Fibroblast of lung (primary cell): ENCODE measurements around the gene AMOT. TPM values are rescaled to one million over a fixed set of nuclear protein-coding genes. Genes with fewer than 3 reads are reported as not detected.

Source experiments
- DNase-seq, 2 donors: peaks; one replicate each; pipeline versions ENCODE4 v3.0.0 to v3.0.0-alpha.2; 2010; ENCODE audit warnings: low read depth in 2 of 2
- H2AFZ ChIP-seq: 2 replicates; pipeline ENCODE4 v1.5.1; 2012; ENCODE audit warnings: low read length, control low read depth, inconsistent platforms
- H3K27ac ChIP-seq: 2 replicates; pipeline ENCODE4 v1.5.1; 2011; ENCODE audit warnings: low read length, control low read depth; ENCODE audit not compliant: insufficient read depth
- H3K27me3 ChIP-seq: 2 replicates; pipeline ENCODE4 v1.5.1; 2011; ENCODE audit warnings: mild to moderate bottlenecking, low read length; ENCODE audit not compliant: control insufficient read depth, insufficient read depth
- H3K36me3 ChIP-seq: 2 replicates; pipeline ENCODE4 v1.5.1; 2011; ENCODE audit warnings: low read length; ENCODE audit not compliant: control insufficient read depth, insufficient read depth
- H3K4me1 ChIP-seq: 2 replicates; pipeline ENCODE4 v1.5.1; 2011; ENCODE audit warnings: low read length; ENCODE audit not compliant: control insufficient read depth, insufficient read depth; ENCODE audit errors: extremely low read depth
- H3K4me2 ChIP-seq: 2 replicates; pipeline ENCODE4 v1.5.1; 2011; ENCODE audit warnings: low read length, control low read depth; ENCODE audit not compliant: insufficient read depth; ENCODE audit errors: extremely low read depth
- H3K4me3 ChIP-seq, 4 experiments: fragments of 200-600 bp in 1 of 4; sonication (generic) in 1 of 4; replicated peaks in 1 of 4; 2 replicates each; pipeline ENCODE4 v1.5.1; 2011 to 2016; ENCODE audit warnings: low read length in 4 of 4, low read depth in 3 of 4, mild to moderate bottlenecking in 3 of 4, control low read depth in 2 of 4, inconsistent platforms in 1 of 4, mixed read lengths in 1 of 4; ENCODE audit not compliant: insufficient read depth in 1 of 4; ENCODE audit errors: control extremely low read depth in 1 of 4
- H3K79me2 ChIP-seq: 2 replicates; pipeline ENCODE4 v1.5.1; 2012; ENCODE audit warnings: mild to moderate bottlenecking, low read length, inconsistent platforms; ENCODE audit not compliant: control insufficient read depth, insufficient read depth
- H3K9ac ChIP-seq: 2 replicates; pipeline ENCODE4 v1.5.1; 2011; ENCODE audit warnings: mild to moderate bottlenecking, low read length, control low read depth; ENCODE audit not compliant: insufficient read depth
- H3K9me3 ChIP-seq: 2 replicates; pipeline ENCODE4 v1.5.1; 2012; ENCODE audit warnings: low read depth, low read length; ENCODE audit not compliant: control insufficient read depth, insufficient read depth
- H4K20me1 ChIP-seq: 2 replicates; pipeline ENCODE4 v1.5.1; 2011; ENCODE audit warnings: low read length; ENCODE audit not compliant: control insufficient read depth, insufficient read depth; ENCODE audit errors: extremely low read depth
- CTCF ChIP-seq, 2 donors: IDR thresholded peaks in 1 of 2; conservative IDR thresholded peaks in 1 of 2; 1 replicate in 1 of 2; 2 replicates in 1 of 2; pipeline ENCODE4 v1.5.1; 2011 to 2012; ENCODE audit warnings: low read length in 2 of 2, control low read depth in 1 of 2, inconsistent platforms in 1 of 2, low read depth in 1 of 2, mild to moderate bottlenecking in 1 of 2
- EZH2 ChIP-seq: IDR thresholded peaks from 2 replicates; pipeline ENCODE4 v1.5.1; 2012; ENCODE audit warnings: low read length, control low read depth, mild to moderate bottlenecking; ENCODE audit errors: missing control alignments
- polyA plus RNA-seq, 2 donors: library from polyadenylated mRNA; depleted of rRNA in 1 of 2; stranded (reverse) in 1 of 2; unstranded in 1 of 2; fragments of >200 nt; gene quantifications; 2 replicates each; pipeline ENCODE4 v1.2.1, GENCODE V29; 2011 to 2012; ENCODE audit warnings: missing spikeins in 1 of 2
- total RNA-seq: library from RNA; depleted of rRNA; stranded (reverse); fragments of >200 nt; gene quantifications from 2 replicates; pipeline ENCODE4 v1.2.1, GENCODE V29; 2014

AMOT gene
- total and polyA plus RNA-seq, 2 donors (not counting 1 experiment from before 2014, with no cell fraction given), result 6.8 to 7.5 TPM

- TF ChIP-seq EZH2 (no peak), CTCF (conservative IDR thresholded peaks at IDR 0.05 in 1 of 2, IDR thresholded peaks at IDR 0.05 in 1 of 2; ENCODE audit: low read depth in 1 of 2, low read length in 2 of 2) (no peak)
- no peak overlapping the region for H3K4me3 ChIP-seq
Observed at GRCh38 chrX:112786076-112786475, 54.6 kb downstream of the AMOT start.

GRCh38 chrX:112785344-112785743 lies 55.3 kb downstream of the AMOT start:
- Histone ChIP-seq H3K36me3 (no peaks in the 10 kb centered on the region), H3K9ac (no peak overlapping the region), H4K20me1 (no peaks in the 10 kb centered on the region), H3K4me3 (no peak overlapping the region), H3K4me2 (no peak overlapping the region), H2AFZ (no peak overlapping the region), H3K79me2 (no peaks in the 10 kb centered on the region), H3K27me3 (no peaks in the 10 kb centered on the region), H3K4me1 (no peaks in the 10 kb centered on the region), H3K27ac (no peak overlapping the region), H3K9me3 (no peaks in the 10 kb centered on the region)
- no peak for DNase-seq
- TF ChIP-seq CTCF (conservative IDR thresholded peaks at IDR 0.05 in 1 of 2, IDR thresholded peaks at IDR 0.05 in 1 of 2; ENCODE audit: low read depth in 1 of 2, low read length in 2 of 2) (no peak), EZH2 (no peak)

More at GRCh38 chrX:112786076-112786475, 54.6 kb downstream of the AMOT start:
- Histone ChIP-seq H3K79me2 (no peaks in the 10 kb centered on the region), H3K9ac (no peak overlapping the region), H3K9me3 (no peaks in the 10 kb centered on the region), H2AFZ (no peak overlapping the region), H3K27me3 (no peaks in the 10 kb centered on the region), H3K27ac (no peak overlapping the region), H4K20me1 (no peaks in the 10 kb centered on the region), H3K4me2 (no peak overlapping the region), H3K36me3 (no peaks in the 10 kb centered on the region), H3K4me1 (no peaks in the 10 kb centered on the region)
- DNase-seq, result no peak

GRCh38 chrX:112784692-112785091 lies 55.9 kb downstream of the AMOT start:
- Histone ChIP-seq H3K79me2 (no peaks in the 10 kb centered on the region), H3K4me1 (no peaks in the 10 kb centered on the region), H4K20me1 (no peaks in the 10 kb centered on the region), H3K9me3 (no peaks in the 10 kb centered on the region), H3K9ac (no peak overlapping the region), H3K36me3 (no peaks in the 10 kb centered on the region), H3K27me3 (no peaks in the 10 kb centered on the region), H3K4me3 (no peak overlapping the region), H3K4me2 (no peak overlapping the region), H2AFZ (no peak overlapping the region), H3K27ac (no peak overlapping the region)
- no peak for TF ChIP-seq EZH2
- no peak for TF ChIP-seq CTCF (conservative IDR thresholded peaks at IDR 0.05 in 1 of 2, IDR thresholded peaks at IDR 0.05 in 1 of 2; ENCODE audit: low read depth in 1 of 2, low read length in 2 of 2)
- no peak for DNase-seq
